AG09319 (cell line): ENCODE results near the gene ANKRD28.
A peak's percentile ranks its signal among the peaks of the same experiment; 100 is the strongest.

Experiments
- DNase-seq: peaks from one replicate; pipeline ENCODE4 v3.0.0-alpha.2; 2010; ENCODE audit warnings: low read depth; ENCODE audit errors: extremely low read depth
- TF ChIP-seq, protein P1 (sequence below): IDR thresholded peaks from 2 replicates; pipeline ENCODE4 v1.5.1; 2011; ENCODE audit warnings: low read depth, mild to moderate bottlenecking, inconsistent platforms, low read length, moderate library complexity

Gene ANKRD28

DNA sequence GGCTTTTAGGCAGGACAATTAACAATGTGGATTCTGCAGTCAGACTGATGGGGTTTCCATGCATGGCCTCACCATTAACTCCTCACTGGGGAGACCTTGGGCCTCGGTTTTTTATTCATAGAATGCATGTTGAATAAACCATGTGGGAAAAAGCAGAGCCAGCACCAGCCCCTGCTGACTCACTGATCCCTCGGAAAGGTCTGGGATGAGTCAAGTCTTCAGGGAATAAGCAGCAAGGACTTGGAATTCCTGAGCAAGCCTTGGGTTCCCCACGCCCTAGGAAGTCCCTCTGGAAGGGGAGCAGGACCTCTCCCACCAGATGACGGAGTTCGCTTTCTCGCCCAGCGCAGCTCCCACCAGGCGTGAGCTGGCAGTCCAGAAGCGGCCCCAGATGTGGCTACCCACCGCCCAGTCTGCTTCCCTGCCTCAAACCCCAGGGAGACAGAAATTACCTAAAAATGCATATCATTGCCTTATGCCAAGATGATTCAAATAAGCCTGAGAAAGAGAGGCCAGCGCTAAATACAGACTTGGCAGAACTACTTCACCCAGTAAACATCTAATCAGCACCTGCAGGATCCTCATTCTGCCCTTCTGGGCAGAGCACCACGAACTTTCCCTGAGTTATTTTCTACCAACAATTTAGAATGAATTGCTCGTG, 150.8 kb downstream of the ANKRD28 start:
- peak; percentile 96 for DNase-seq
- TF ChIP-seq, protein P1, sequence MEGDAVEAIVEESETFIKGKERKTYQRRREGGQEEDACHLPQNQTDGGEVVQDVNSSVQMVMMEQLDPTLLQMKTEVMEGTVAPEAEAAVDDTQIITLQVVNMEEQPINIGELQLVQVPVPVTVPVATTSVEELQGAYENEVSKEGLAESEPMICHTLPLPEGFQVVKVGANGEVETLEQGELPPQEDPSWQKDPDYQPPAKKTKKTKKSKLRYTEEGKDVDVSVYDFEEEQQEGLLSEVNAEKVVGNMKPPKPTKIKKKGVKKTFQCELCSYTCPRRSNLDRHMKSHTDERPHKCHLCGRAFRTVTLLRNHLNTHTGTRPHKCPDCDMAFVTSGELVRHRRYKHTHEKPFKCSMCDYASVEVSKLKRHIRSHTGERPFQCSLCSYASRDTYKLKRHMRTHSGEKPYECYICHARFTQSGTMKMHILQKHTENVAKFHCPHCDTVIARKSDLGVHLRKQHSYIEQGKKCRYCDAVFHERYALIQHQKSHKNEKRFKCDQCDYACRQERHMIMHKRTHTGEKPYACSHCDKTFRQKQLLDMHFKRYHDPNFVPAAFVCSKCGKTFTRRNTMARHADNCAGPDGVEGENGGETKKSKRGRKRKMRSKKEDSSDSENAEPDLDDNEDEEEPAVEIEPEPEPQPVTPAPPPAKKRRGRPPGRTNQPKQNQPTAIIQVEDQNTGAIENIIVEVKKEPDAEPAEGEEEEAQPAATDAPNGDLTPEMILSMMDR: no peak

DNA sequence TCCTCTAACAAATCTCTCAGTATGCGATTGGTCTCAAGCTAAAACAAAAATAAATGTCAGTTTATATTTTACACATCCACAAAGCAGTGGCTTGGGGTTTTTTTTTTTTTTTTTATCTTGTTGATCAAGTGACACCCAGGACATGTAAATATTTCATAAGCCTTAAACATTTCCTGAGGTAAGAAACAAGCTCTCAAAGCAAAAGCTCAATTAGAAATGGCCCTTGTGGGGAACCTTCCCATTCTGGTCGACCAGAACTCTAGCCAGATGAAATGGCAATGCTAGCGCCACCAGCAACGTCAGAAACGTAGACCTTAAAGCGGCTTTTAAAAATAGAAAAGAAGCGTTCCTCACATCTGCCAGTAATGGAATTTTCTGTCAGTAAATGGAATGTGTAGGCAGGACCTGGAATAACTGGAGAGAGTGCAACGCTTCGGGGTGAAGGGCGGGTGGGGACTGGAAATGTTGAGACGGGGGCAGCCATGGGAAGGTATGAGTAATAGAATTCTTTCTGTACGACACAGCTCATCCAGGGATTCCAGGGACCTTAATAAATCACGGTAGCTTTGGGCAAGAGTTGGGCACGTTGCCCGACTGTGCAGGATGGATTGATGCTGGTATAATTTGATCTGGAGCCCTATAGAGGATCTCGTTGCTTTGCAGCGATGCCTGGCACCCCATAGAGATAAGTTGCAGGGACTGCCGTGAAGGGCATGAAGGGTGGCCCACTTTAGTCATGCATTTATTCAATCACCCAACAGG, 151.9 kb downstream of the ANKRD28 start:
- peak; percentile 56 for DNase-seq

DNA sequence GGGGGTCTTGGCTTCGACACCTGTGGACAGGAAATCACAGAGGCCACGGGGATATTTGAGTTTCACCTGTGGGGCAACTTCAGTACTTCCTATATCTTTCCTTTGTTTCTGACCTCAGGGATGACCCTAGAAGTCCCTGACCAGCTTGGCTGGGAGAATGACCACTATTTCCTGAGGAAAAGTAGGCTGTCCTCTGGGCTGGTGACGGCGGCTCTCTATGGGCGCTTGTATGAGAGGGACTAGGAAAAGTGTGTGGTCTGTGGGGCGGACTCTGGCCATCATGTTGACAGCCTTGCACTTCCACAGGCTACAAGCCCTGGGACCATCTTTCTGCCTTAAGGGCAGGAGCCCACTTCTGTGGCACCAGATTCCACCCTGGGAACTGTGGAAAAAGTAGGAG, 152.5 kb downstream of the ANKRD28 start:
- DNase-seq: no peak
- TF ChIP-seq, protein P1: no peak

More for the DNA sequence above, 151.9 kb downstream of the ANKRD28 start:
- TF ChIP-seq, protein P1: no peak

DNA sequence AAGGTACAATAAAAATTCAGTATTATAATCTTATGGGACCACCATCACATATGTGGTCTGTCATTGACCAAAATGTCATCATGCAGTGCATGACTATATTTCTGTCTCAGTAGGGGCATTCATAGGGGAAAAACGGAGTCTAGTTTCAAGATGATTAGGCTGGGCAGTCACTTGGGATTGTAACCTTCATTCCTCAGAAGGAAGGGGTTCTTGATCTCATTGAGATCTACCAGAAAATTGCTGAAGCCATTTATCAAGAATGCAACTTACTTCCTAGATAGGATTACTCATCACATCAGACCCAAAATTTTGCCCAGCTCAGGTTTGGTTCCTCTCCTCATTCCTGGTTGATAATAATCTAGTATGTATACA, 158.9 kb downstream of the ANKRD28 start:
- TF ChIP-seq, protein P1: no peak

DNA sequence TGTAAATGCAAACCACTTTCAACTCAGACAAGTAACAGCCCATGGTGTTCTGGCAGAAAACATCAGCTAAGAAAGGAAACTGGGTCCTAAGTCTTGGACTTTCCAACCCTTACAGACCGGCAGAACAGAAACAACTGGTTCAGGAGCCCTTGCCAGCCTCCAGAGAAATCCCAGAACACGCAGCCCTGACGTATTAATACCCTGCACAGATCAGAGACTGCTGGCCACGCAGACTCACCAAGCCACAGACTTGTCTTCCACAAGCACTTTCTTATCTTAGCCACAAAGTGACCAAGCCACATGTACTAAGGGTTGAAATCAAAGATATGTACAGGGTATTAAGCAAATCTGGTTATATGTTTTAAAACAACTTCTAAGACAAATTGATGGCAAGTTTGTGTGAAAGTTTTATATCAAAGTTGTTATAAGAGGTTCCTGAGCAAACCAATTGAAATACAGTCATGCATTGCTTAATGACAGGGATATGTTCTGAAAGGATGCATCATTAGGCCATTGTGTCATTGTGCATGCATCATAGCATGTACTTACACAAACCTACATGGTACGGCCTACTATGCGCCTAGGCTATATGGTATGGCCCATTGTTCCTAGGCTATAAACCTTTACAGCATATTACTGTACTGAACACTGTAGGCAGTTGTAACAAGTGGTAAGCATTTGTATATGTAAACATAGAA, 159.4 kb downstream of the ANKRD28 start:
- TF ChIP-seq, protein P1: no peak
- no peak for DNase-seq

More for the DNA sequence above, 158.9 kb downstream of the ANKRD28 start:
- no peak for DNase-seq

DNA sequence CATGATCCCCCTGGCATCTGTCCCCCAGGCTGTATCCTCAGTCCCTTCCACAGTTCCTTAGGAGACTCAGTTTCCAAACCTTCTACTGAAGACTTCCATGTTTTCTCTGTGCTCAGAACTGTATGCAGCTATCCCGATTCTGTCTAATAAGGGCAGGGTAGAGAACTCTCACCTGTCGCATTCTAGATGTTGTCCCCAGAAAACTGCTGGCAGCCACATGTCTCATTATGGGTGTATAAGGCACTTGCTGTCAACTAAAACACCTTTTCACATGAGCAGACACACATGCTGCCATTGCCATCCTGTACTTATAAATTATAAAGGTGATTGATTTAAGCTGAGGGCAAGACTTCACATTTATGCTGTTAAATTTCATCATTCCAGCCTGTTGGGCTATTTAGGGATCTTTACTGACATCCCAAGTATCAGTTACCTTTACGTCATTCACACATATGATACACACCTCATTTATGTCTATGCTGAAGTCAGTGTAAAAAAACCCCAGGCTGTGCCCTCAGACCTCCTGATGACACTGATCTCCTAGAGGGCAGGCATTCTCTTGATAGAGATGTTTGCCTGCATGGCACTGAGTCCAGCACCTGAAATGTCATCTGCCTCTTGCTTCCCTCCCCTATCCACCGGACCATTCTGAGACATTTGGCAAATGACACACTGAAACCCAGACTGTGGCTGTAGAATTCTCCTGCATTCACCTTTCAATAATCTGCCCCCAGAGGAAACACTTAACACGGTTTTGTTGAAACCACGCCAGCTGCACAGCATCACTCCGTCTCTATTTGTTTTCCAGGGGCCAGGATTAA, 160.4 kb downstream of the ANKRD28 start:
- TF ChIP-seq, protein P1: no peak

More for the DNA sequence above, 160.4 kb downstream of the ANKRD28 start:
- no peak for DNase-seq
